Astrocyte of the cerebellum (primary cell): ENCODE measurements around the gene BPNT1.
"Not testable (repeated sequence)": the region's sequence is repeated elsewhere in the genome, so short reads cannot be mapped to it uniquely, and the experiment has no call there.

Experiments
- DNase-seq: peaks from one replicate; pipeline ENCODE4 v3.0.0-alpha.2; 2011; ENCODE audit warnings: low read depth
- H3K4me3 ChIP-seq: 2 replicates; pipeline ENCODE4 v1.5.1; 2011; ENCODE audit warnings: mild to moderate bottlenecking, low read depth, low read length, moderate library complexity
- CTCF ChIP-seq: IDR thresholded peaks from 2 replicates; pipeline ENCODE4 v1.5.1; 2012; ENCODE audit warnings: low read length, low read depth, moderate library complexity, mild to moderate bottlenecking; ENCODE audit errors: missing control alignments
- in situ Hi-C: cut with HindIII; loops from 2 replicates; pipeline ENCODE4 v1.10.0; 2017; ENCODE audit warnings: low sequenced_read_pairs

The BPNT1 gene

DNA sequence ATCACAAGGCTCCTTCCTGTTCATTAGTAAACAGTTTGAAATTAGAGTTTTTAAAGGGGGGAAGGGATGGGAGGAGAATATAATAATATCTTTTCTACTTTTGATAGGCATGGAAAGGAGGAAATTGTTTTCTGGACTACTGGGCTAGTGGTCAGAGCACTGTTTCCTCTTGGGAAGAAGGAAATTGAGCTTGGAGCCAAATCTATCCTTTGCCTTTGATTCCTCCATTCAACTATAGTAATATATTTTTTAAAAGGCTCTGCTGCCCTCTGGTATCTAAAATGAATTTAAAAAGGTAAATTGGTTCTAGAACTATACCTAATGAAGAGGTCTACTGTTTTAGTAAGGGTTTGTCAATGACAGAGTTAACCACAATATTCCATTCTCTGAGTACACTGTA lies 10.2 kb upstream of the BPNT1 start:
- DNase-seq = no peak
- in situ Hi-C loops = no loop called here
- no peak for TF ChIP-seq CTCF
- no peak overlapping the region for H3K4me3 ChIP-seq

- H3K4me3 ChIP-seq = peak within 1 kb of the TSS; percentile 88
- TF ChIP-seq CTCF = no peak
- peak; percentile 58 for DNase-seq
- in situ Hi-C loops = no loop called here
Measured at GRCh38 chr1:220094016-220094911, 4.7 kb upstream of the BPNT1 start, which contains the start of gene IARS2. Gene IARS2, plus strand, starts transcription at chr1:220094132. Its CDS starts 85 bp downstream, at chr1:220094217.

- H3K4me3 ChIP-seq = peak overlapping the region; percentile 88
- in situ Hi-C loops = no loop called here
- TF ChIP-seq CTCF = no peak
- DNase-seq = no peak
Measured at GRCh38 chr1:220093361-220094015, 3.9 kb upstream of the BPNT1 start.

- H3K4me3 ChIP-seq = no peak overlapping the region
- in situ Hi-C loops = no loop called here
- DNase-seq = no peak
- TF ChIP-seq CTCF = no peak
Measured at GRCh38 chr1:220092694-220093093, 3.1 kb upstream of the BPNT1 start.

- DNase-seq, H3K4me3 ChIP-seq, in situ Hi-C loops: not testable (repeated sequence)
- TF ChIP-seq CTCF = peak; percentile 19
Measured at GRCh38 chr1:220086261-220086686, 3.3 kb downstream of the BPNT1 start.

GRCh38 chr1:220084460-220084859 lies 5.1 kb downstream of the BPNT1 start:
- DNase-seq = no peak
- H3K4me3 ChIP-seq = no peak overlapping the region
- in situ Hi-C loops = no loop called here
- no peak for TF ChIP-seq CTCF
